Parathyroid adenoma (tissue), 2 donors: ENCODE results near the gene GPR158.

Source experiments
- H2AFZ ChIP-seq: fragments of 300-600 bp; sonication (generic); one replicate; pipeline ENCODE4 v1.7.0; 2017; ENCODE audit warnings: antibody characterized with exemption, mild to moderate bottlenecking
- H3K27ac ChIP-seq: fragments of 300-600 bp; sonication (generic); one replicate; pipeline ENCODE4 v1.7.0; 2017
- H3K27me3 ChIP-seq: fragments of 300-600 bp; sonication (generic); one replicate; pipeline ENCODE4 v1.7.0; 2017; ENCODE audit warnings: low read length; ENCODE audit not compliant: control insufficient read depth, insufficient read depth
- H3K36me3 ChIP-seq: fragments of 300-600 bp; sonication (generic); one replicate; pipeline ENCODE4 v1.7.0; 2017; ENCODE audit warnings: low read length; ENCODE audit not compliant: control insufficient read depth, insufficient read depth
- H3K4me1 ChIP-seq: fragments of 300-600 bp; sonication (generic); one replicate; pipeline ENCODE4 v1.7.0; 2017; ENCODE audit warnings: control low read depth
- H3K4me2 ChIP-seq: fragments of 300-600 bp; sonication (generic); one replicate; pipeline ENCODE4 v1.7.0; 2017; ENCODE audit warnings: low read length
- H3K4me3 ChIP-seq: fragments of 300-600 bp; sonication (generic); one replicate; pipeline ENCODE4 v1.7.0; 2017; ENCODE audit warnings: low read depth, low read length
- H3K79me2 ChIP-seq: fragments of 300-600 bp; sonication (generic); one replicate; pipeline ENCODE4 v1.7.0; 2017; ENCODE audit warnings: control low read depth
- H3K9ac ChIP-seq: fragments of 300-600 bp; sonication (generic); one replicate; pipeline ENCODE4 v1.7.0; 2017; ENCODE audit warnings: mild to moderate bottlenecking
- H3K9me3 ChIP-seq: fragments of 300-600 bp; sonication (generic); one replicate; pipeline ENCODE4 v1.7.0; 2017; ENCODE audit warnings: low read length; ENCODE audit not compliant: control insufficient read depth
- TF ChIP-seq, protein P1 (sequence below): fragments of 300-600 bp; sonication (generic); IDR thresholded peaks from one replicate; pipeline ENCODE4 v1.7.0; 2017; ENCODE audit warnings: antibody characterized with exemption, mild to moderate bottlenecking
- donor health status: primary hyperparathyroidism.

Gene GPR158, protein sequence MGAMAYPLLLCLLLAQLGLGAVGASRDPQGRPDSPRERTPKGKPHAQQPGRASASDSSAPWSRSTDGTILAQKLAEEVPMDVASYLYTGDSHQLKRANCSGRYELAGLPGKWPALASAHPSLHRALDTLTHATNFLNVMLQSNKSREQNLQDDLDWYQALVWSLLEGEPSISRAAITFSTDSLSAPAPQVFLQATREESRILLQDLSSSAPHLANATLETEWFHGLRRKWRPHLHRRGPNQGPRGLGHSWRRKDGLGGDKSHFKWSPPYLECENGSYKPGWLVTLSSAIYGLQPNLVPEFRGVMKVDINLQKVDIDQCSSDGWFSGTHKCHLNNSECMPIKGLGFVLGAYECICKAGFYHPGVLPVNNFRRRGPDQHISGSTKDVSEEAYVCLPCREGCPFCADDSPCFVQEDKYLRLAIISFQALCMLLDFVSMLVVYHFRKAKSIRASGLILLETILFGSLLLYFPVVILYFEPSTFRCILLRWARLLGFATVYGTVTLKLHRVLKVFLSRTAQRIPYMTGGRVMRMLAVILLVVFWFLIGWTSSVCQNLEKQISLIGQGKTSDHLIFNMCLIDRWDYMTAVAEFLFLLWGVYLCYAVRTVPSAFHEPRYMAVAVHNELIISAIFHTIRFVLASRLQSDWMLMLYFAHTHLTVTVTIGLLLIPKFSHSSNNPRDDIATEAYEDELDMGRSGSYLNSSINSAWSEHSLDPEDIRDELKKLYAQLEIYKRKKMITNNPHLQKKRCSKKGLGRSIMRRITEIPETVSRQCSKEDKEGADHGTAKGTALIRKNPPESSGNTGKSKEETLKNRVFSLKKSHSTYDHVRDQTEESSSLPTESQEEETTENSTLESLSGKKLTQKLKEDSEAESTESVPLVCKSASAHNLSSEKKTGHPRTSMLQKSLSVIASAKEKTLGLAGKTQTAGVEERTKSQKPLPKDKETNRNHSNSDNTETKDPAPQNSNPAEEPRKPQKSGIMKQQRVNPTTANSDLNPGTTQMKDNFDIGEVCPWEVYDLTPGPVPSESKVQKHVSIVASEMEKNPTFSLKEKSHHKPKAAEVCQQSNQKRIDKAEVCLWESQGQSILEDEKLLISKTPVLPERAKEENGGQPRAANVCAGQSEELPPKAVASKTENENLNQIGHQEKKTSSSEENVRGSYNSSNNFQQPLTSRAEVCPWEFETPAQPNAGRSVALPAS (N-terminal part only)

DNA sequence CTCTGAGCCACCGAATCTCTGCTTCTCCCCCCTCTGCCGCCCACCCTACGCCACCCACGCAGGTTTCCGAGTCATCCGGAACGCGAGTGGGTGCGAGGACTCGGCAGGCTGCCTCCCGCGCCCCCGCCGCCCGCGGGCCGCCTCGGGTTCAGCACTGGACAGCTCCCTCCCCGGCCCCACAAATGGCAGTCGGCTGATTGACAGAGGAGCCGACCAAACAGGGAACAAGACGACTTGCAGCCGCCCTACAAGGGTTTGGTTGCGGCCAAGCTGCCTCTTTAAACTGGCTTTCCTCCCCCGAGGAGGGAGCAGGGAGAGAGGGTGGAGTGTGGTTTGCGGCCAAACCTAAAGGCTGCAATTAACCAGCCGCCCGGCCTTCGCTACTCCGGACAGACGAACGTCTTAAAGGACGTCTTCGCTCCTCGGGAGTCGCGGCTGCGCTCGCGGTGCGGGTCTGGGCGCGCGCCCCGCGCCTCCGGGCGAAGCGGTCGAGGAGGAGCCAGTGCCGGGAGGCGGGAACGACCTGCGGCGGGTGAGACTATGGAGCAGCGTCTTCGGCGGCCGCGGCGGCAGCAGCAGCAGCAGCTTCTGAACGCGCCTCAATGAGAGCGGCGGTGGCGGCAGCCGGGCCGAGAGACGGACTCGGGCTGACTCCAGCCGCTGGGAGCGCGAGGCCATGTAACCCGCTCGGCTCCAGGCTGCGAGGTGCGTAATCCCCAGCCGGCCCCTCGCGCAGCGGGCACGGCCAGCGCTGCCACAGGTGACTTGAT, at the start of gene GPR158:
Gene GPR158 (plus strand): TSS at position 541 of the 770 bp plus-strand sequence. CDS start 420 bp downstream, outside the sequence.
- Histone ChIP-seq H3K4me2 (peak within 1 kb of the TSS; percentile 82), H3K79me2 (peaks cover 2% of the 10 kb centered on the region), H3K9ac (peak within 1 kb of the TSS; percentile 49), H3K36me3 (no peaks in the 10 kb centered on the region), H3K9me3 (no peaks in the 10 kb centered on the region), H3K27me3 (no peaks in the 10 kb centered on the region), H3K4me1 (no peaks in the 10 kb centered on the region), H2AFZ (peak within 1 kb of the TSS; percentile 97), H3K4me3 (peak within 1 kb of the TSS; percentile 60), H3K27ac (peak within 1 kb of the TSS; percentile 92)
- TF ChIP-seq, protein P1, sequence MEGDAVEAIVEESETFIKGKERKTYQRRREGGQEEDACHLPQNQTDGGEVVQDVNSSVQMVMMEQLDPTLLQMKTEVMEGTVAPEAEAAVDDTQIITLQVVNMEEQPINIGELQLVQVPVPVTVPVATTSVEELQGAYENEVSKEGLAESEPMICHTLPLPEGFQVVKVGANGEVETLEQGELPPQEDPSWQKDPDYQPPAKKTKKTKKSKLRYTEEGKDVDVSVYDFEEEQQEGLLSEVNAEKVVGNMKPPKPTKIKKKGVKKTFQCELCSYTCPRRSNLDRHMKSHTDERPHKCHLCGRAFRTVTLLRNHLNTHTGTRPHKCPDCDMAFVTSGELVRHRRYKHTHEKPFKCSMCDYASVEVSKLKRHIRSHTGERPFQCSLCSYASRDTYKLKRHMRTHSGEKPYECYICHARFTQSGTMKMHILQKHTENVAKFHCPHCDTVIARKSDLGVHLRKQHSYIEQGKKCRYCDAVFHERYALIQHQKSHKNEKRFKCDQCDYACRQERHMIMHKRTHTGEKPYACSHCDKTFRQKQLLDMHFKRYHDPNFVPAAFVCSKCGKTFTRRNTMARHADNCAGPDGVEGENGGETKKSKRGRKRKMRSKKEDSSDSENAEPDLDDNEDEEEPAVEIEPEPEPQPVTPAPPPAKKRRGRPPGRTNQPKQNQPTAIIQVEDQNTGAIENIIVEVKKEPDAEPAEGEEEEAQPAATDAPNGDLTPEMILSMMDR: no peak

DNA sequence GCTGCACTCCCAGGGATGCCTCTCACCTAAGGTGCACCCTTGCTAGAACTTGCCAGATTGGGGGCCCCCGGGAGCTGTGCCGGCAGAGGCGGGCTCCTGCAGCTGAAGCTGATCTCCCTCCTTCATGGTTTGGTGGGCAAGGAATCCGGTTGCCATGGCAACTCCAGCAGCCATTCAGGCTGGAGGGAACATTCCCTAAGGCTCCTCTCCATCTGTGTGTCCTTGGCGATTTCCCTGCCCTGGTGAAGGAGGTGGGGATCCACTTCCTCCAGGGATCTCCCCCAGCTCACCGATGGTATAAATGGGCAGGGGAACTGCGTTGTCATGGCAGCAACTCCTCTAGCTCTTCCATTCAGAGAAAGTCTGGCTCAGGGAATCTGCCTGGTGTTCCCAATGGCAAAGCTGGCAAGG, 49.6 kb upstream of the GPR158 start:
- Histone ChIP-seq H3K9me3 (no peaks in the 10 kb centered on the region), H3K27me3 (no peaks in the 10 kb centered on the region), H3K27ac (no peak overlapping the region), H3K4me1 (no peaks in the 10 kb centered on the region), H3K4me3 (no peak overlapping the region), H3K9ac (no peak overlapping the region), H2AFZ (no peak overlapping the region), H3K79me2 (no peaks in the 10 kb centered on the region), H3K36me3 (no peaks in the 10 kb centered on the region), H3K4me2 (no peak overlapping the region)
- TF ChIP-seq, protein P1: no peak

DNA sequence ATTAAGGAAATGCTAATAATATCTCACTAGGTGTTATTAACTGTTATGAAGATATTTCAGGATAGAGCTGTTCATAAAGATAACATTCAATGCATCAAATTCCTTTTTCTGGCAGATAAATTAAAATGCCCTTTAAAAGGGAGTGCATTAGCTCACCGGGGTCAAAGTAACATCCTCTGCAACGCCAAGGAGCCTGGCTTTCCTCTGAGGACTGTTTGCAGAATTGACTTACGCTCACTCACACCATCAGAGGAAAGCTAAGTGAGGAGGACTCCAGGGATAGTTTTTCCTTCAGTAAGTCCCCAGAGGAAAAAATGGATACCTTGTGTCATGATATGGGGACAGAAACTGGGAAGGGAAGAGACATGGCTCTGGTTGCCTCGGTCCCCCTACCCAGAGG, 45.2 kb upstream of the GPR158 start:
- TF ChIP-seq, protein P1: no peak

DNA sequence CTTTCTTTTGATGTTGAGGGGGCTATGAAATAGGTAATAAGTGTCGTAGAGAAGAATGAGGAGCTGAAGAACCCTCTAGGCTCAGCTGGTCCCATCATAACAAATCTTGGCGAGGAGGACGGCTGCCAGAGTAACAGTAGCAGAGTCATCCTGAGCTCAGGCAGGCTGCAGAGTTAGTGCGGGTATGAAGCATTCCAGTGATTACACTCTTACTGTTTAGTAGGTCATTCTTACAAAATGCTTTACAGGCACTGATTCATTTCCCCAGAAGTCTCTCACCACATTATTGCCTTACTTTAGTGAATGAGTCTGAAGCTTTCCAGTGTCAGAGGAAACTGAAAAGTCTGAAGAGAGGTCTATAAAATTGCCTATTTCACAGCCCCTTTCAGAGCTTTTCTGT, 43.9 kb upstream of the GPR158 start:
- TF ChIP-seq, protein P1: no peak

More for the DNA sequence above, 45.2 kb upstream of the GPR158 start:
- Histone ChIP-seq H3K4me2 (no peak overlapping the region), H3K36me3 (no peaks in the 10 kb centered on the region), H3K4me1 (no peaks in the 10 kb centered on the region), H3K4me3 (no peak overlapping the region), H3K9me3 (no peaks in the 10 kb centered on the region), H3K27ac (no peak overlapping the region), H3K79me2 (no peaks in the 10 kb centered on the region), H2AFZ (no peak overlapping the region), H3K27me3 (no peaks in the 10 kb centered on the region), H3K9ac (no peak overlapping the region)

More for the DNA sequence above, 43.9 kb upstream of the GPR158 start:
- H3K4me2 ChIP-seq: no peak overlapping the region
- no peak overlapping the region for H3K4me3 ChIP-seq
- H3K79me2 ChIP-seq: no peaks in the 10 kb centered on the region
- H3K27ac ChIP-seq: no peak overlapping the region
- H3K4me1 ChIP-seq: no peaks in the 10 kb centered on the region
- no peaks in the 10 kb centered on the region for H3K36me3 ChIP-seq
- H2AFZ ChIP-seq: no peak overlapping the region
- no peaks in the 10 kb centered on the region for H3K27me3 ChIP-seq
- H3K9me3 ChIP-seq: no peaks in the 10 kb centered on the region
- no peak overlapping the region for H3K9ac ChIP-seq
